GM21526 (cell line): ENCODE results near the gene SMIM30.
"Not testable (repeated sequence)": the region's sequence is repeated elsewhere in the genome, so short reads cannot be mapped to it uniquely, and the experiment has no call there.

ENCODE experiments used
- ATAC-seq: cut with Tn5 transposase; IDR thresholded peaks from one replicate; pipeline ENCODE4 v1.9.1; 2021; ENCODE audit warnings: moderate library complexity; ENCODE audit not compliant: unreplicated experiment, low FRiP score

The SMIM30 gene, protein sequence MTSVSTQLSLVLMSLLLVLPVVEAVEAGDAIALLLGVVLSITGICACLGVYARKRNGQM

DNA sequence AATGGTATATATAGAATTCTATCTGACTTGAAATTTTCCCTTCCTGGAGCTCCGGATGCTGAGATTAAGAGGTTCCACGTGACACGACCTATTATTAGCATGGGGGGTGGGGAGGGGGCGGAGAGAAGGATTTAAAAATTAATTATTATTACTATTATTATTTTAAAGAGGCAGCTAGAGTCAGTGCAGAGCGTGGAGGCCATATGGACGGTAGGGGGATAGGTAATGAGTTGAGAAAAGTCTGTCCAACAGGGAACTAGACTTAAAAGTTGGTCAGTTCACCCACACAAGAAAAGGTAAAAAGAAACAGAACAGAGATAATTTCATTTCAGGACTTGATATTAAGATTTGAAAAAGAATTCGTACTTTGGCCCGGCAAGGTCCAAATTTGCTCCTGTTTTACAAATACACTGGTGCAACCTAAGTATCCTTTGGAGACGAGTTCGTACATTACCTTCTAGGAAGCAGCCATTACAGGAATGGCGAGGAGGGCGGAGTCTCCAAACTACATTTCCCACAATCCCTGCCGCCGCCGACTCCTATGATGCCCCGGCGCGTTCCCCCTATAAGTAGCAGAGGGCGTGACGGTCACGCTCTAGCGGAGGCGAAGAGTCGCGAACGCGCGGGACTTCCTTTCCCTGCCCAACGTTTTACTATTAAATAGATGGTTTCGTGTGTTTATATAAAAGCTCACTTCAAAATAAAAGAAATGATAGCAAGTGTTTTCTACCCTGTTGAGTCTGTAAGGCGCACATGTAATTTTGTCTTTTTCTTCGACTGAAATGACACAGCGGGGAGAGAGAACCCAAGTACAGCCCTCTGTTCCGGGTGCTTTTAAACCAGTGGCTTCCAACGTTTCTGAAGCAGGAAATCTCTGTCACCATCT lies at the start of gene SMIM30:
TSS of gene SMIM30 (minus strand) at position 481 of the 886 bp plus-strand sequence. CDS start 976 bp downstream, outside the sequence.
- ATAC-seq = peak; percentile 98

- ATAC-seq = not testable (repeated sequence)
Observed at GRCh38 chr7:113166176-113166575, 47.8 kb upstream of the SMIM30 start.

DNA sequence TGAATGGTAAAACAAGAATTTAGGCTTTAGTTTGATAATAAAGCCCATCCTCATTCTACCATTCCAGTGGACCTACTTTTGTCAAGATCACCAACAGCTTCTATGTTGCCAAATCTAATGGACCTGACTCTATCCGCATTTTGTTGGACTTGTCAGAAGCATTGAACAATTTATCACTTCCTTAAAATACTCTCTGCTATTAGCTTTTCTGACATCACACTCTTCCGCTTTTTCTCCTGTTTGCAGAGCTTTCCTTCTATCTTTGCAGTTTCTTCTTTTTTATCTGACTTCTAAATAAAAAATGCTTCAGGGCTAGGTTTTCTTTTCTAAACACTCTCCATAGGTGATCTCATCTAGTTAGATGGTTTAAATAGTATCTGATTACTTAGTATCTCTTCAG lies 42.7 kb upstream of the SMIM30 start:
- no peak for ATAC-seq

DNA sequence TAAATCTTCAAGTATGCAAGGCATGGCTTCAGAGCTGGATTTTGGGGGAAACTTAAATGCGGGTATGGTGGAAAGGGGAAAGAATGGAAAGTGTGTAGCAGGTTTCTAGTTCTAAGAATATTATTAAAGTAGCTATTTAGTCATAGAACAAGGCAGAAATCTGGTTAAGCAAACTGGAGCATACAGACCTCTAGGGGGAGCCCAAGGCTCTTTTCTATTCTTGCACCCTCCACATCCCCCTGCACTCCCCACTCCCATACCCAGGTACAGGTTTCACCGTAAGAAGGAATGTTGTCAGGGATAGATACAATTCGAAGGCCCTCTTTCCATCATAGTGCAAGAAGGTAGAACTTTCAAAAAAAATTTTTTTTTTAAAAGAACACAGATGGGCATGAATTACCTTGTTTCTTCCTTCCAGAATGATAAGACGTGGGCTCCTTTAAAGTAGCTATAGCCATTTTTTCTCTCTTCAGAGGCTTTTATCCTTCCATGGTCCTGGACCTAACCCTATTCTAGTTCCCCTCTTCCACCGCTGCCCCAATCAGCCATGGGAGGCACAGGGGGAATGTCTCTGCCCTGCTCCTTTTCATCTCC lies 41.5 kb upstream of the SMIM30 start:
- peak; percentile 68 for ATAC-seq

DNA sequence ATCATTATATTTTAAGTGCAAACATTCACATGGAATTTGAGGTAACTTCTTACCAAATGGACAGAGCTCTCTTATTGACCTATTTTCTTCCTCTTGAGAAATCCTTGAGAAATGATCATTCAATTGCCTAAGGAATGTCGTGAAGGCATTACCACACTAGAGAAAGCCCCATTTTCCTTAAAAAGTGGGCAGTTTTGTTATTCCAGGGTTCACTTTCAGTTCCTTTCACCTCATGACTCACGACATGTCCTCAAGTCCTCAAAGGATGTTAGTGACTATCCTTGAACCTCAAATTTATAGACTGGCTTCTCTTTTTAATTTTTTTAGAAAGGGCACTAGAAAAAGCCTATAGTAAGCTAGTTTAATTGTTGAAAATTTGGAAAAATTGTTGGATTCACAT lies 40.4 kb upstream of the SMIM30 start:
- no peak for ATAC-seq

DNA sequence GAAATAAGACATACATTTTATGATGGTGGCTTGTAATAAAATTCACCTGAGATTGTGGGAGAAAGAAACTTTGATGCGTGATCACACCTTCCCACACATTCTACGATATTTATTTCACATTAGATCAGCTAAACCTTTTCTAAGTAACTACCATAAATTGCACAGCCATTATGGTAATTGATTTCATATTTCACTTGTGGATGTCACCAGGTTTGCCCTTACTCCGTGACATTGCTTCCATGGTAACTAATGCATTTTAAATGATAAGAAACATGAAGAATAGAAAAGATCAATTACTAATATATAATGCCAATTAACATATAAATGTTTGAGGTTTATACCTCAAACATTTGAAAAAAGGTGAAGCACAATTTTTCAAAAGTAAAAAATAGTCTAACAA lies 35.8 kb upstream of the SMIM30 start:
- ATAC-seq = no peak

DNA sequence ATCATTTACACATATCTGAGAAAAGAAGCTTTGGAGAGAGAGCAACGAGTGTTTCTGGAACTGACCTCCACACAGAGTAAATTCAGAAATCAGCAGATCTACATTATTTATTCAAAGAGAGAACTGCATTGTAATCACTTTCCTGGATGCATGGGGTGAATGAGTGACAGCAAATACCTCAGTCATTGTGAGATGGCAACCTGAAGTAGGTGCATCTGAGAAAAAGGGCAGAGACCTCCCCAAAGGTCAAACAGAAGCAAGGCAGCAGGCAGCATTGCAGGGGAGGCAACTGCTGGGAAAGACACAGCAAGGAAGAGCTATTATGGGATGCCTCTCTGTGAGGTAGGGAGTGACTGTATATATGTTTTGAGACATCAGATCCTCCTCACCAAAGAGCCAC lies 26.5 kb upstream of the SMIM30 start:
- ATAC-seq = no peak

DNA sequence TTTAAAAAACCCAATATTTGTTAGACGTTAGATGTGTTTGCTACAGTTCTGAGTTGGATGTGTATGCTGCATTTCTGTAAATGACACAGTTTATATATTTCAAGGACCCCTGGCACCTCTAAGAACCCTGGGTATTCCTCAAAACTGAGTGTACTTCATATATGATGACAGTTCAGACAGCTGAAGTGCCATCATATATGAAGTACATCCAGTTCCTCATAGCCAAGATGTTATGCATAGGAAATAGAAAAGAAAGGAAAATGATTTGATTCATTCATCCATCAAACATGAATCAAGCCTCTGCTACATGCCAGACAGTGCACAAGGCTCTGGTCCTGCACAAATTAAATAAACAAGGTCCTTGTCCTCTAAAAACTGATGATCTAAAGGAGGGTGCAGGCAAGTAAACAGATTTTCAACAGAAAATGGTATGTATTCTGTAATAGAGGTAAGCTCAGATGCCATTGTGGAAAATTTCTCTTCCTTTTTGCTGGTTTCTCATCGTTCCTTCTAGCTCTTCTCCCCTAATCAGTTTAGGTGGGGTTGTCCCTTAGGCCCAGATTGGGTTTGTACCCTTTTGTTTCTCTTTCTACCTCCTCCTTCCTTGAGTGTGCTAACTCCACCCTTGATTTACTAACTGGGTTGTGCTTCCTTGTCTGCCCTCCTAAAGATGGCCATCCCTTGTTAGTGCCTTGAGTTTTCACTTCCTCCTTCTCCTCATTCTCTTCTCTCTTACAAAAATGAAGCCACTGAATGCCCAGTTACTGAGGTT lies 25.3 kb upstream of the SMIM30 start:
- peak; percentile 64 for ATAC-seq

DNA sequence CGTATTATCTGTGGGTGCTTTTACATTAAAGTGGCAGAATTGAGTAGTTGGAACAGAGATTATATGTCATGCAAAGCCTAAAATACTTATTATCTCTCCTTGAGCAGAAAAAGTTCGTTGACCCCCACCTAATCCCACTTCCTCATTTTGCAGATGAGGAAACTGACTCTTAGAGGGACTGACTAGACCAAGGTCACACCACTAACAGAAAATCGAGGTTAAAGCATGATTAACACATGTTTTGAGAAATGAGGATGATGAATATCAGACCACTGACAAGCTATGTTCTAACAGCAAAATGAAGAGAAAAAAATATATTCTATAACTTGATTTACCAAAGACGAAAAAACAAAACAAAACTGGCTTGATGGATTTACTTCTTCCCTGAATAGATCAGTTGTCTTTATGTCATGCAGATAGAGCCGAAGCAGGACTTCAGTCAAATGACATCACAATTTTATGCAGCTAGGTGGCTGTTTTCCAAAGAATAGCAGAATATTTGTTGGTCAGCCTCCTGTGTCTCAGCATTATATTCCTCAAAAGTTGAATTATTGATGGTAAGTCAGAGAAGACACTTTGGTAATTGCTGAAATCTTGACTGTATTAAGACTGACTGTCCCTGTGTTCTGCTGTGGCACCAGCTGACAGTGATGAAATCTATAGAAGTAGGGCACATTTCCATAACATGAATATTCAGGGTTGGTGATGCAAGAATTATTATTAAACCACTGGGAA lies 24.2 kb upstream of the SMIM30 start:
- ATAC-seq = peak; percentile 75

DNA sequence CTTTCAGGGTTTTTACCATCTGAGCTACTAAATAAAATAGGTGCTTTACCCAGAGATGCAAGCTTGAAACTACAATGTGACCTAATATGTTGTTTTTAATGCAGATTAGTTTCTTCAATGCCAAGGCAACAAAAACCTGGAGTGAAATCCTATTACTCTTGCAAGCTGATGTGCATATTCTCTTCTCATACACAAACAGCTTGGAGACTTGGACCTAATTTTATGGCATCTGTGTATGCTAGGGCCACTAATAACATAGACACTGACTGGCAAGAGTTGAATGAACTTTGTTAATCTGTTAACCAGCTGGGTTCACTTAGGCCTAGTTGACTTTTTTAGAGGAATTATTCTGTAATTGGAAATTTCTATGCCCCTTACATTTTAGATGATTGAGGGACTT lies 23.4 kb upstream of the SMIM30 start:
- ATAC-seq = peak; percentile 11

GRCh38 chr7:113140956-113141355 lies 22.6 kb upstream of the SMIM30 start:
- ATAC-seq = no peak

GRCh38 chr7:113137241-113137640 lies 18.9 kb upstream of the SMIM30 start:
- no peak for ATAC-seq

- ATAC-seq = no peak
Observed at GRCh38 chr7:113134025-113134424, 15.7 kb upstream of the SMIM30 start.

DNA sequence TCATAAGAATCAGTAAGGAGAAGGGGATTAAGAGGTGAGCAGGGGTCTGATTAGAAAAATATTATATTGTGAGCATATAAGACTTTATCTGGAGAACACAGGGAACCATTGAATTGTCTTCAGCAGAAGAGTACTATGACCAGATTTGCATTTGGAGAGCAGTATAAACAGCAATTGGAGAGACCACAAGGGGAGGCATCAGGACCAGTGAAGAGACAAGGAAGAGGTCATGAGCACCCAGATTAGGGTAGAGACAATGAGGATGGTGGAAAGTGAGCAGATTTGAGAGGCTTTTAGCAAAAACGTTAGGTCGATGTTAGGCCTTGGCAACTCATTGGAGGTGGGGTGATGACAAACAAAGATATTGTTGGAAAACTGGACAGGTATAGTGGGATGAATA lies 13.0 kb upstream of the SMIM30 start:
- no peak for ATAC-seq

DNA sequence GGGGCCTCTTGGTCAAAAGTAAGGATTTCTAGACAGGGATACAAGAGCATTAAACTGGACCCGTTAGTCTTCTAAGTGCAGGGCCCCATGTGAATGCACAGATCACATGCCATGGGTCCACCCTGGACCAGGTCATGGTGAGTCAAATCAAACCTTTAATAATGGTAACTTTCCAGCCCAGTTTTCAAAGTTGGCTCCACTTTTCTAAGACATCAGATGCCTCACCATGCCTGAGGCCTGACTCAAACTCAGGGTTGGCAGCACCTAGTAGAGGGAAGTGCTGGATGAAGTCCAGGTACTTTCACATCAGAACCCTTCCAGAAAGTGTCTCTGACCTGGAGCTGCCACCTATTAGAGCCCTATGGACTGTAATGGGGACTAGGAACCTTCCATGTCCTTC lies 9.7 kb upstream of the SMIM30 start:
- no peak for ATAC-seq

DNA sequence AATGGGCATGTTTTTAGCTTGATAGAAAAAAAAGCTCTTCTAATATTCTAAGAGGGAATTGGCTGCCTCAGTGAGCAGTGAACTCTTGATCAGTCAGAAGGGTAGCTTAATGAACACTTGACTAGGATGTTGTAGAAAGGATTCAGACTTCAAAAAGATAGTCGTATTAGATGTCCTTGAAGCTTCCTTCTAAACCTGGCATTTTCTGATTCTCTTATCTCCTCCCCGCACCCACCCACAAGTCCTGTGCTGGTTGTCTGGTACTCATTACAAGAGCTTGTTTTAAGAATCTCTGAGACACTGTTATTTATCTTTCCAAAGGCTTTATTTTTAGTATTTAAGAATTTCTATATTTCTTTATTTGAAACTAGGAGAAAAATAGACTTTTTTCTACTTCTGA lies 7.4 kb upstream of the SMIM30 start:
- no peak for ATAC-seq

DNA sequence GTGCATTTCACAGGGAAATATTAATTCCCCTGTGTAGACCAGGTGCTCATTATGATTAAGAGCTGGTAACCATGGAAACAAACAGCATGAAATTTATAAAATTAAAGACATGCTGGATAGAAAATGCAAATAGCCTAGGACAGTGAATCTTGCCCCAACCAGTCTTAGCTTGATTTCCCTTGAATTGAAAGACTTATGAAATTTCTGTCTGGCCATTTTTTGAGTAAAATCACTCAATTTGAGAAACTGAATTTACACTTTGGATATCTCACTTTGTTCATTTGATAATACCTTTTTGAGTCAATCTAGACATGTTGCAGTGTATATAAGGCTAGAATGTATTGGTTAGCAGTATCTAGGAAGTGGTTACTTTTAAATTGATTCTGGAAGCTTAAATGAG lies 4.4 kb upstream of the SMIM30 start:
- ATAC-seq = no peak

DNA sequence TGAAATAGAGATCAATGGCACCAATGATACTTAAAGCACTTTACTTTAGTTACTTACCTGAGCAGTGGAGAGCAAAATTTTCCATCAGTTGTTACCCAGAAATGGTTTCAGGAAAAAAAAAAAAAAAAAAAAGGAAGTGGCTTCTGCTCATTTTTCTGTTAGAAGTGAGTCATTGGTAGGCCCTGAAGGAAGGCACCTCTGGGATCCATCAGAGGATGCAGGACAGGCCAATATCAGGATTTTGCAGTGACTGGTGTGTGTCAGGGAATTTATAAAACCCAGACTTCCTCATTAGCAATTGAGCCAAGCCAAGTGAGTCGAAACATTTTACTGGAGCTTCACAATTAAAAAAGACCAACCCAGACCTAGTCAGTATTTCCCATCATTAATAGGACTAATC lies 2.3 kb upstream of the SMIM30 start:
- no peak for ATAC-seq

GRCh38 chr7:113119429-113119828 lies 1.1 kb upstream of the SMIM30 start:
- no peak for ATAC-seq

GRCh38 chr7:113117374-113117774 lies 980 bp downstream of the SMIM30 start:
- ATAC-seq = not testable (repeated sequence)
